Liver (tissue), 3 donors: ENCODE measurements around the gene YARS2.

Experiments
- ATF3 ChIP-seq: IDR thresholded peaks from 2 replicates; pipeline ENCODE4 v1.6.1; 2016; ENCODE audit warnings: antibody characterized with exemption
- CTCF ChIP-seq: fragments of 150-350 bp; IDR thresholded peaks from 2 replicates; pipeline ENCODE4 v1.5.1; 2017; ENCODE audit warnings: improper control_type of control experiment, low read depth, low read length; ENCODE audit not compliant: missing input control
- FOXA1 ChIP-seq: IDR thresholded peaks from 2 replicates; pipeline ENCODE4 v1.6.1; 2016; ENCODE audit warnings: antibody characterized with exemption
- GABPA ChIP-seq, 2 donors: IDR thresholded peaks in 1 of 2; conservative IDR thresholded peaks in 1 of 2; 2 replicates each; pipeline ENCODE4 v1.6.1; 2016; ENCODE audit warnings: antibody characterized with exemption in 2 of 2, mild to moderate bottlenecking in 1 of 2, moderate library complexity in 1 of 2
- HNF4A ChIP-seq, 2 donors: conservative IDR thresholded peaks; 2 replicates each; pipeline ENCODE4 v1.6.1; 2016; ENCODE audit warnings: antibody characterized with exemption in 2 of 2, mild to moderate bottlenecking in 2 of 2
- JUND ChIP-seq, 2 donors: IDR thresholded peaks; 2 replicates each; pipeline ENCODE4 v1.6.1; 2016; ENCODE audit warnings: antibody characterized with exemption in 2 of 2
- MAX ChIP-seq: IDR thresholded peaks from 2 replicates; pipeline ENCODE4 v1.6.1; 2016; ENCODE audit warnings: antibody characterized with exemption
- REST ChIP-seq: IDR thresholded peaks from 2 replicates; pipeline ENCODE4 v1.6.1; 2016; ENCODE audit warnings: antibody characterized with exemption, mild to moderate bottlenecking
- SP1 ChIP-seq: IDR thresholded peaks from 2 replicates; pipeline ENCODE4 v1.6.1; 2018; ENCODE audit warnings: antibody characterized with exemption, mild to moderate bottlenecking
- TAF1 ChIP-seq: conservative IDR thresholded peaks from 2 replicates; pipeline ENCODE4 v1.6.1; 2016; ENCODE audit warnings: antibody characterized with exemption, mild to moderate bottlenecking
- donor health status: healthy.
- donor health status: healthy.

GRCh38 chr12:32804301-32804700, 48.6 kb upstream of the YARS2 start:
- TF ChIP-seq REST (no peak), CTCF (no peak), TAF1 (no peak), SP1 (no peak), GABPA (IDR thresholded peaks at IDR 0.05 in 1 of 2, conservative IDR thresholded peaks at IDR 0.05 in 1 of 2) (no peak), MAX (no peak), JUND (IDR thresholded peaks at IDR 0.05) (no peak), ATF3 (no peak), FOXA1 (no peak), HNF4A (conservative IDR thresholded peaks at IDR 0.05) (no peak)
